HEK293 (cell line): ENCODE results near the gene PSRC1.

Experiments used
- CTCF ChIA-PET: fragments of 350-600 bp; formaldehyde crosslinking; extraction: SDS; loops from one replicate; lab custom pipeline; 2021; ENCODE audit warnings: antibody characterized with exemption; lab: Yijun Ruan, JAX
- POLR2A ChIA-PET: fragments of 300-600 bp; formaldehyde crosslinking; extraction: SDS; loops from one replicate; lab custom pipeline; 2020; ENCODE audit warnings: antibody characterized with exemption, inconsistent platforms; lab: Yijun Ruan, JAX
- H3K27ac ChIP-seq: fragments of 200-500 bp; sonication (Bioruptor generic); 2 replicates; pipeline ENCODE4 v1.5.1; 2014; ENCODE audit warnings: low read depth, low read length, control low read depth, inconsistent platforms; ENCODE audit errors: extremely low read depth
- H3K36me3 ChIP-seq, 2 experiments: fragments of 200-500 bp in 1 of 2; sonication (Bioruptor generic) in 1 of 2; 1 replicate in 1 of 2; 2 replicates in 1 of 2; pipeline ENCODE4 v1.5.1; 2014 to 2017; ENCODE audit warnings: inconsistent platforms in 2 of 2, low read length in 2 of 2; ENCODE audit not compliant: control insufficient read depth in 2 of 2, insufficient read depth in 1 of 2
- H3K4me1 ChIP-seq: fragments of 200-500 bp; sonication (Bioruptor generic); 2 replicates; pipeline ENCODE4 v1.5.1; 2014; ENCODE audit warnings: mild to moderate bottlenecking, low read length, inconsistent platforms; ENCODE audit not compliant: control insufficient read depth, insufficient read depth
- H3K4me3 ChIP-seq: 2 replicates; pipeline ENCODE4 v1.5.1; 2011; ENCODE audit warnings: low read depth, mild to moderate bottlenecking, control low read depth, low read length, moderate library complexity
- H3K9me3 ChIP-seq: fragments of 200-500 bp; sonication (Bioruptor generic); 2 replicates; pipeline ENCODE4 v1.5.1; 2014; ENCODE audit warnings: low read depth, low read length, inconsistent platforms; ENCODE audit not compliant: control insufficient read depth, insufficient read depth
- MEIS1 ChIP-seq: sonication (generic); formaldehyde crosslinking; IDR thresholded peaks from 2 replicates; pipeline ENCODE4 v1.8.1; 2022; ENCODE audit warnings: missing genetic modification reagents, mild to moderate bottlenecking, borderline replicate concordance
- OSR2 ChIP-seq: fragments of 450-650 bp; formaldehyde crosslinking; IDR thresholded peaks from 2 replicates; pipeline ENCODE4 v1.5.1; 2016; ENCODE audit warnings: missing biosample characterization, missing genetic modification characterization
- RBAK ChIP-seq: fragments of 450-650 bp; formaldehyde crosslinking; IDR thresholded peaks from 2 replicates; pipeline ENCODE4 v1.5.1; 2016; ENCODE audit warnings: missing biosample characterization, missing genetic modification characterization
- TRIM28 ChIP-seq: IDR thresholded peaks from 2 replicates; pipeline ENCODE4 v1.6.1; 2011; ENCODE audit warnings: low read length, control low read depth, borderline replicate concordance
- ZFP69B ChIP-seq: fragments of 450-650 bp; formaldehyde crosslinking; IDR thresholded peaks from 2 replicates; pipeline ENCODE4 v1.5.1; 2016; ENCODE audit warnings: missing biosample characterization, missing genetic modification characterization
- ZNF140 ChIP-seq: fragments of 450-650 bp; formaldehyde crosslinking; IDR thresholded peaks from 2 replicates; pipeline ENCODE4 v1.5.1; 2016; ENCODE audit warnings: missing biosample characterization, missing genetic modification characterization
- ZNF280D ChIP-seq: fragments of 450-650 bp; formaldehyde crosslinking; IDR thresholded peaks from 2 replicates; pipeline ENCODE4 v1.5.1; 2016; ENCODE audit warnings: missing biosample characterization, missing genetic modification characterization
- ZNF404 ChIP-seq: fragments of 450-650 bp; formaldehyde crosslinking; IDR thresholded peaks from 2 replicates; pipeline ENCODE4 v1.5.1; 2017; ENCODE audit warnings: missing biosample characterization, missing genetic modification characterization
- ZNF423 ChIP-seq: fragments of 450-650 bp; formaldehyde crosslinking; IDR thresholded peaks from 2 replicates; pipeline ENCODE4 v1.5.1; 2016; ENCODE audit warnings: missing biosample characterization, missing genetic modification characterization
- ZNF48 ChIP-seq: fragments of 450-650 bp; formaldehyde crosslinking; IDR thresholded peaks from 2 replicates; pipeline ENCODE4 v1.5.1; 2016; ENCODE audit warnings: missing biosample characterization, missing genetic modification characterization
- ZNF580 ChIP-seq: fragments of 450-650 bp; formaldehyde crosslinking; IDR thresholded peaks from 2 replicates; pipeline ENCODE4 v1.5.1; 2016; ENCODE audit warnings: missing biosample characterization, missing genetic modification characterization
- ZNF629 ChIP-seq: fragments of 450-650 bp; formaldehyde crosslinking; IDR thresholded peaks from 2 replicates; pipeline ENCODE4 v1.5.1; 2017; ENCODE audit warnings: missing biosample characterization, missing genetic modification characterization
- ZNF768 ChIP-seq: fragments of 450-650 bp; formaldehyde crosslinking; IDR thresholded peaks from 2 replicates; pipeline ENCODE4 v1.5.1; 2018; ENCODE audit warnings: missing biosample characterization, mild to moderate bottlenecking, missing genetic modification characterization
- ZSCAN5A ChIP-seq: fragments of 450-650 bp; formaldehyde crosslinking; IDR thresholded peaks from 2 replicates; pipeline ENCODE4 v1.5.1; 2016; ENCODE audit warnings: missing biosample characterization, missing genetic modification characterization
- TF ChIP-seq, protein P1 (sequence below): fragments of 450-650 bp; IDR thresholded peaks from 2 replicates; pipeline ENCODE4 v1.5.1; 2018; ENCODE audit warnings: missing biosample characterization, missing genetic modification characterization
- TF ChIP-seq, protein P2 (sequence below): fragments of 450-650 bp; formaldehyde crosslinking; IDR thresholded peaks from 2 replicates; pipeline ENCODE4 v1.5.1; 2017; ENCODE audit warnings: missing biosample characterization, missing genetic modification characterization
- TF ChIP-seq, protein P3 (sequence below): fragments of 450-650 bp; formaldehyde crosslinking; conservative IDR thresholded peaks from 2 replicates; pipeline ENCODE4 v1.5.1; 2016; ENCODE audit warnings: low read depth, missing biosample characterization, missing genetic modification characterization

PSRC1 gene

DNA sequence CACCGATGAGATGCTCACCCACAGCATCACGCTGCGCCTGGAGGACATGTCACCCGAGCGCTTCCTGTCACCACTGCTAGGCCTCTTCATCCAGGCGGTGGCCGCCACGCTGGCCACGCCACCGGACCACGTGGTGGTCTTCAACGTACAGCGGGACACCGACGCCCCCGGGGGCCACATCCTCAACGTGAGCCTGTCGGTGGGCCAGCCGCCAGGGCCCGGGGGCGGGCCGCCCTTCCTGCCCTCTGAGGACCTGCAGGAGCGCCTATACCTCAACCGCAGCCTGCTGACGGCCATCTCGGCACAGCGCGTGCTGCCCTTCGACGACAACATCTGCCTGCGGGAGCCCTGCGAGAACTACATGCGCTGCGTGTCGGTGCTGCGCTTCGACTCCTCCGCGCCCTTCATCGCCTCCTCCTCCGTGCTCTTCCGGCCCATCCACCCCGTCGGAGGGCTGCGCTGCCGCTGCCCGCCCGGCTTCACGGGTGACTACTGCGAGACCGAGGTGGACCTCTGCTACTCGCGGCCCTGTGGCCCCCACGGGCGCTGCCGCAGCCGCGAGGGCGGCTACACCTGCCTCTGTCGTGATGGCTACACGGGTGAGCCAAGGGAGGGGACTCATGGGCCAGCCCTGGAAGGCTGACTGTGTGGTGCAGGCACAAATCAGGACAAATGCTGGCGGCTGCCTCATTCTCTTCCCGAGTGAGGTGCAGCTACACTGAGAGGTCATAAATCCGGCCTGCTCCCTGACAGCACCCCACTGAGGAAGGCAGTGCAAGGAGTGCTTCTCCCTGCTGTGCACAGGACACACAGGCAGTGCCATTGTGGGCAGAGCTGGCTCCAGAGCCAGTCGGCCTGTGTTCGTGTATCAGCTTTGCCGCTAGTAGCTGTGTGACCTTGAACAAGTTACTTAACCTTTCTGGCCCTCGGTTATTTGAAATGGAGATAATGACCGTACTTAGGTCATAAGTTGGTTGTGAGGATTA lies 24.2 kb downstream of the PSRC1 start (continued):
- TF ChIP-seq ZNF768 (tag by site-specific recombination) (peak; percentile 92; the same call in 1 of the 2 replicates), ZNF280D (no peak), ZNF423 (tag by site-specific recombination) (0 out of 2 replicates have a peak, but pooled peaks have one; percentile 31), OSR2 (tag by site-specific recombination) (no peak; the same call in 1 of the 2 replicates), TRIM28 (no peak)

GRCh38 chr1:109257682-109258421 lies 25.1 kb downstream of the PSRC1 start:
- CTCF ChIA-PET: interaction anchor here (0.6 to 1.8 kb wide), 4 partner anchors 18 to 142 kb away, joined by 3 to 14 read pairs (median 4); partner anchors contain the start of gene SORT1
- Histone ChIP-seq H3K4me3 (no peak overlapping the region), H3K4me1 (peaks cover 5% of the 10 kb centered on the region; the same call in 1 of the 2 replicates)
- TF ChIP-seq ZNF140 (tag by site-specific recombination) (no peak), OSR2 (tag by site-specific recombination) (no peak), ZNF580 (tag by site-specific recombination) (no peak), ZNF629 (tag by site-specific recombination) (peak; percentile 52), ZNF404 (tag by site-specific recombination) (no peak), RBAK (no peak), ZFP69B (tag by site-specific recombination) (peak; percentile 79), ZNF280D (no peak), ZSCAN5A (tag by site-specific recombination) (no peak), ZNF48 (no peak), MEIS1 (CRISPR knock-in tag) (no peak)
- TF ChIP-seq, protein P1, sequence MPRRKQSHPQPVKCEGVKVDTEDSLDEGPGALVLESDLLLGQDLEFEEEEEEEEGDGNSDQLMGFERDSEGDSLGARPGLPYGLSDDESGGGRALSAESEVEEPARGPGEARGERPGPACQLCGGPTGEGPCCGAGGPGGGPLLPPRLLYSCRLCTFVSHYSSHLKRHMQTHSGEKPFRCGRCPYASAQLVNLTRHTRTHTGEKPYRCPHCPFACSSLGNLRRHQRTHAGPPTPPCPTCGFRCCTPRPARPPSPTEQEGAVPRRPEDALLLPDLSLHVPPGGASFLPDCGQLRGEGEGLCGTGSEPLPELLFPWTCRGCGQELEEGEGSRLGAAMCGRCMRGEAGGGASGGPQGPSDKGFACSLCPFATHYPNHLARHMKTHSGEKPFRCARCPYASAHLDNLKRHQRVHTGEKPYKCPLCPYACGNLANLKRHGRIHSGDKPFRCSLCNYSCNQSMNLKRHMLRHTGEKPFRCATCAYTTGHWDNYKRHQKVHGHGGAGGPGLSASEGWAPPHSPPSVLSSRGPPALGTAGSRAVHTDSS (tag by site-specific recombination): no peak
- TF ChIP-seq, protein P2, sequence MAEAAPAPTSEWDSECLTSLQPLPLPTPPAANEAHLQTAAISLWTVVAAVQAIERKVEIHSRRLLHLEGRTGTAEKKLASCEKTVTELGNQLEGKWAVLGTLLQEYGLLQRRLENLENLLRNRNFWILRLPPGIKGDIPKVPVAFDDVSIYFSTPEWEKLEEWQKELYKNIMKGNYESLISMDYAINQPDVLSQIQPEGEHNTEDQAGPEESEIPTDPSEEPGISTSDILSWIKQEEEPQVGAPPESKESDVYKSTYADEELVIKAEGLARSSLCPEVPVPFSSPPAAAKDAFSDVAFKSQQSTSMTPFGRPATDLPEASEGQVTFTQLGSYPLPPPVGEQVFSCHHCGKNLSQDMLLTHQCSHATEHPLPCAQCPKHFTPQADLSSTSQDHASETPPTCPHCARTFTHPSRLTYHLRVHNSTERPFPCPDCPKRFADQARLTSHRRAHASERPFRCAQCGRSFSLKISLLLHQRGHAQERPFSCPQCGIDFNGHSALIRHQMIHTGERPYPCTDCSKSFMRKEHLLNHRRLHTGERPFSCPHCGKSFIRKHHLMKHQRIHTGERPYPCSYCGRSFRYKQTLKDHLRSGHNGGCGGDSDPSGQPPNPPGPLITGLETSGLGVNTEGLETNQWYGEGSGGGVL (tag by site-specific recombination): 0 out of 2 replicates have a peak, but pooled peaks have one; percentile 7
- TF ChIP-seq, protein P3, sequence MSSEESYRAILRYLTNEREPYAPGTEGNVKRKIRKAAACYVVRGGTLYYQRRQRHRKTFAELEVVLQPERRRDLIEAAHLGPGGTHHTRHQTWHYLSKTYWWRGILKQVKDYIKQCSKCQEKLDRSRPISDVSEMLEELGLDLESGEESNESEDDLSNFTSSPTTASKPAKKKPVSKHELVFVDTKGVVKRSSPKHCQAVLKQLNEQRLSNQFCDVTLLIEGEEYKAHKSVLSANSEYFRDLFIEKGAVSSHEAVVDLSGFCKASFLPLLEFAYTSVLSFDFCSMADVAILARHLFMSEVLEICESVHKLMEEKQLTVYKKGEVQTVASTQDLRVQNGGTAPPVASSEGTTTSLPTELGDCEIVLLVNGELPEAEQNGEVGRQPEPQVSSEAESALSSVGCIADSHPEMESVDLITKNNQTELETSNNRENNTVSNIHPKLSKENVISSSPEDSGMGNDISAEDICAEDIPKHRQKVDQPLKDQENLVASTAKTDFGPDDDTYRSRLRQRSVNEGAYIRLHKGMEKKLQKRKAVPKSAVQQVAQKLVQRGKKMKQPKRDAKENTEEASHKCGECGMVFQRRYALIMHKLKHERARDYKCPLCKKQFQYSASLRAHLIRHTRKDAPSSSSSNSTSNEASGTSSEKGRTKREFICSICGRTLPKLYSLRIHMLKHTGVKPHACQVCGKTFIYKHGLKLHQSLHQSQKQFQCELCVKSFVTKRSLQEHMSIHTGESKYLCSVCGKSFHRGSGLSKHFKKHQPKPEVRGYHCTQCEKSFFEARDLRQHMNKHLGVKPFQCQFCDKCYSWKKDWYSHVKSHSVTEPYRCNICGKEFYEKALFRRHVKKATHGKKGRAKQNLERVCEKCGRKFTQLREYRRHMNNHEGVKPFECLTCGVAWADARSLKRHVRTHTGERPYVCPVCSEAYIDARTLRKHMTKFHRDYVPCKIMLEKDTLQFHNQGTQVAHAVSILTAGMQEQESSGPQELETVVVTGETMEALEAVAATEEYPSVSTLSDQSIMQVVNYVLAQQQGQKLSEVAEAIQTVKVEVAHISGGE (tag by site-specific recombination): no peak

More at GRCh38 chr1:109257682-109258421, 25.1 kb downstream of the PSRC1 start:
- H3K9me3 ChIP-seq: no peaks in the 10 kb centered on the region
- peaks cover 0 to 59% of the 10 kb centered on the region in 2 experiments; a peak in 1 of 3 replicates for H3K36me3 ChIP-seq
- H3K27ac ChIP-seq: no peak overlapping the region
- POLR2A ChIA-PET: no interaction called here
